Frontal cortex (tissue), 4 donors: Measurements from ENCODE around the gene FAM47C. TPM values are rescaled to one million over a fixed set of nuclear protein-coding genes. Genes with fewer than 3 reads are reported as not detected.
"Not testable (repeated sequence)": the region's sequence is repeated elsewhere in the genome, so short reads cannot be mapped to it uniquely, and the experiment has no call there.

ENCODE experiments used
- DNase-seq, 2 donors: peaks; one replicate each; pipeline ENCODE4 v3.0.0; 2012; ENCODE audit warnings: low spot score in 2 of 2
- FAIRE-seq: peaks from 2 replicates; lab custom pipeline; 2012; peaks lifted over from hg19 to GRCh38; lab: Jason Lieb, UNC
- total RNA-seq: library from RNA; depleted of rRNA; stranded (reverse); fragments of >200 nt; gene quantifications from one replicate; pipeline ENCODE4 v1.2.3, GENCODE V29; 2014
- donor health status: control.
- donor health status: control.
- donor health status: control.

Gene FAM47C
- total RNA-seq: not detected

- DNase-seq, FAIRE-seq: not testable (repeated sequence)
These were observed at the start of gene FAM47C for GRCh38 chrX:37008182-37008581. TSS of gene FAM47C (plus strand) at chrX:37008366. CDS start at chrX:37008411, 45 bp downstream.

GRCh38 chrX:36961590-36961989, 46.6 kb upstream of the FAM47C start:
- DNase-seq: no peak
- FAIRE-seq: no peak

GRCh38 chrX:36963069-36963808, 44.9 kb upstream of the FAM47C start:
- FAIRE-seq: no peak

GRCh38 chrX:36963852-36964251, 44.3 kb upstream of the FAM47C start:
- DNase-seq: no peak
- FAIRE-seq: no peak

More at GRCh38 chrX:36963069-36963808, 44.9 kb upstream of the FAM47C start:
- no peak for DNase-seq

GRCh38 chrX:36973575-36973974, 34.6 kb upstream of the FAM47C start:
- DNase-seq (no peak), FAIRE-seq (no peak)

GRCh38 chrX:36974911-36975310, 33.3 kb upstream of the FAM47C start:
- DNase-seq (no peak), FAIRE-seq (no peak)

GRCh38 chrX:36978886-36979285, 29.3 kb upstream of the FAM47C start:
- no peak for DNase-seq
- no peak for FAIRE-seq

- DNase-seq (no peak), FAIRE-seq (no peak)
These were observed 24.3 kb upstream of the FAM47C start for GRCh38 chrX:36983831-36984230.

- FAIRE-seq, DNase-seq: not testable (repeated sequence)
These were observed 22.6 kb upstream of the FAM47C start for GRCh38 chrX:36985416-36986209.

GRCh38 chrX:36986231-36986630, 21.9 kb upstream of the FAM47C start:
- FAIRE-seq: no peak

GRCh38 chrX:36987212-36987611, 21.0 kb upstream of the FAM47C start:
- not testable (repeated sequence) for DNase-seq

More at GRCh38 chrX:36986231-36986630, 21.9 kb upstream of the FAM47C start:
- no peak for DNase-seq

GRCh38 chrX:37000140-37000539, 8.0 kb upstream of the FAM47C start:
- DNase-seq (no peak), FAIRE-seq (no peak)

More at GRCh38 chrX:36987212-36987611, 21.0 kb upstream of the FAM47C start:
- not testable (repeated sequence) for FAIRE-seq

- FAIRE-seq (no peak), DNase-seq (no peak)
These were observed 2.3 kb downstream of the FAM47C start for GRCh38 chrX:37010496-37010895.

GRCh38 chrX:37034260-37034659, 26.1 kb downstream of the FAM47C start:
- not testable (repeated sequence) for FAIRE-seq

GRCh38 chrX:37036674-37037220, 28.6 kb downstream of the FAM47C start:
- not testable (repeated sequence) for FAIRE-seq, DNase-seq

More at GRCh38 chrX:37034260-37034659, 26.1 kb downstream of the FAM47C start:
- DNase-seq: not testable (repeated sequence)

GRCh38 chrX:37038814-37039213, 30.6 kb downstream of the FAM47C start:
- not testable (repeated sequence) for FAIRE-seq, DNase-seq

- DNase-seq: not testable (repeated sequence)
These were observed 35.1 kb downstream of the FAM47C start for GRCh38 chrX:37042956-37043885.

GRCh38 chrX:37047776-37048175, 39.6 kb downstream of the FAM47C start:
- no peak for FAIRE-seq
- no peak for DNase-seq

More at GRCh38 chrX:37042956-37043885, 35.1 kb downstream of the FAM47C start:
- FAIRE-seq: not testable (repeated sequence)

GRCh38 chrX:37057572-37057971, 49.4 kb downstream of the FAM47C start:
- not testable (repeated sequence) for DNase-seq, FAIRE-seq
